OCI-LY7 (cell line): ENCODE data around the gene PDE11A. TPM values are rescaled to one million over a fixed set of nuclear protein-coding genes. Genes with fewer than 3 reads are reported as not detected.

ENCODE experiments used
- BruUV-seq: library from RNA; stranded (reverse); fragments of 400-500 nt; replicated peaks from 2 replicates; lab custom pipeline; 2021; lab: Mats Ljungman, UMichigan
- CTCF ChIA-PET: fragments of 300-600 bp; sonication (Branson Sonifier 250); formaldehyde crosslinking; loops from one replicate; lab custom pipeline; 2022; ENCODE audit warnings: antibody characterized with exemption; ENCODE audit not compliant: unreplicated experiment; lab: Charles Lee
- POLR2A ChIA-PET: fragments of 300-600 bp; sonication (Branson Sonifier 250); formaldehyde crosslinking; loops from one replicate; lab custom pipeline; 2022; ENCODE audit warnings: antibody characterized with exemption; lab: Charles Lee
- DNase-seq: peaks from one replicate; pipeline ENCODE4 v3.0.0-alpha.2; 2015; ENCODE audit warnings: low spot score
- H2AFZ ChIP-seq: fragments of 200-600 bp; sonication (generic), shearing (Covaris generic); 2 replicates; pipeline ENCODE4 v1.6.1; 2014; ENCODE audit warnings: mild to moderate bottlenecking, antibody characterized with exemption, low read length, moderate library complexity
- H3K27ac ChIP-seq: fragments of 200-600 bp; sonication (generic); 2 replicates; pipeline ENCODE4 v1.5.1; 2014; ENCODE audit warnings: mixed run types, low read depth, mild to moderate bottlenecking, moderate library complexity, low read length, inconsistent platforms; ENCODE audit not compliant: poor library complexity, severe bottlenecking
- H3K36me3 ChIP-seq: fragments of 200-600 bp; sonication (generic); 2 replicates; pipeline ENCODE4 v1.6.1; 2014; ENCODE audit warnings: mild to moderate bottlenecking, antibody characterized with exemption, low read length, moderate library complexity, mixed read lengths; ENCODE audit not compliant: insufficient read depth
- H3K4me1 ChIP-seq: fragments of 200-600 bp; sonication (generic); 2 replicates; pipeline ENCODE4 v1.5.1; 2014; ENCODE audit warnings: mild to moderate bottlenecking, low read length; ENCODE audit not compliant: insufficient read depth, poor library complexity, severe bottlenecking
- H3K4me2 ChIP-seq: fragments of 200-600 bp; sonication (generic); 2 replicates; pipeline ENCODE4 v1.6.1; 2014; ENCODE audit warnings: mild to moderate bottlenecking, low read length
- H3K4me3 ChIP-seq: fragments of 200-600 bp; sonication (generic); 2 replicates; pipeline ENCODE4 v1.5.1; 2014; ENCODE audit warnings: mild to moderate bottlenecking, low read depth, low read length; ENCODE audit not compliant: poor library complexity, severe bottlenecking
- H3K79me2 ChIP-seq: fragments of 200-600 bp; sonication (generic); 2 replicates; pipeline ENCODE4 v1.6.1; 2016; ENCODE audit warnings: low read depth, mild to moderate bottlenecking, low read length, moderate library complexity, mixed read lengths; ENCODE audit not compliant: insufficient read depth
- H3K9me2 ChIP-seq: fragments of 200-600 bp; sonication (generic); 2 replicates; pipeline ENCODE4 v1.6.1; 2016; ENCODE audit warnings: mild to moderate bottlenecking, low read length, mixed read lengths; ENCODE audit not compliant: insufficient read depth
- H3K9me3 ChIP-seq: fragments of 200-600 bp; sonication (generic); 2 replicates; pipeline ENCODE4 v1.6.1; 2014; ENCODE audit warnings: mild to moderate bottlenecking, mixed run types, low read length, mixed read lengths
- H4K20me1 ChIP-seq: fragments of 200-600 bp; sonication (generic); 2 replicates; pipeline ENCODE4 v1.6.1; 2014; ENCODE audit warnings: mild to moderate bottlenecking, antibody characterized with exemption, low read length, moderate library complexity, mixed read lengths; ENCODE audit not compliant: insufficient read depth
- CTCF ChIP-seq: fragments of 200-600 bp; sonication (generic); conservative IDR thresholded peaks from 2 replicates; pipeline ENCODE4 v1.5.1; 2014; ENCODE audit warnings: mild to moderate bottlenecking, antibody characterized with exemption, low read length, moderate library complexity, mixed read lengths
- EZH2phosphoT487 ChIP-seq: fragments of 200-600 bp; sonication (generic); IDR thresholded peaks from 2 replicates; pipeline ENCODE4 v1.6.1; 2018; ENCODE audit warnings: low read depth, borderline replicate concordance, mild to moderate bottlenecking, mixed run types, antibody characterized with exemption, low read length, moderate library complexity, mixed read lengths
- intact Hi-C: fragments of 100-400 bp; cut with micrococcal nuclease; formaldehyde crosslinking; loops from one replicate; pipeline ENCODE4 v1.10.0; 2022; ENCODE audit not compliant: unreplicated experiment
- total RNA-seq, 2 experiments: library from RNA; depleted of rRNA in 1 of 2; stranded (reverse); fragments of >200 nt in 1 of 2; shearing (Covaris generic) in 1 of 2; gene quantifications; 2 replicates each; pipeline ENCODE4 v1.2.3, GENCODE V29; 2014 to 2022

PDE11A gene
- total RNA-seq, 2 experiments from 2014 or later = 0.03 TPM; not detected in 1

GRCh38 chr2:177618255-177619253, 454.0 kb downstream of the PDE11A start:
- CTCF ChIA-PET = no interaction called here
- BruUV-seq = no TSS peak
- peak overlapping the region; percentile 97 for H3K4me2 ChIP-seq
- peak; percentile 89 for DNase-seq
- intact Hi-C loops = loop anchor here (5.0 kb wide), 2 partner anchors 66 to 406 kb away; partner anchors contain the start of gene HNRNPA3
- no peaks in the 10 kb centered on the region for H3K79me2 ChIP-seq
- peak overlapping the region; percentile 89 for H3K4me3 ChIP-seq
- H3K9me2 ChIP-seq = no peaks in the 10 kb centered on the region
- POLR2A ChIA-PET = interaction anchor here (1.0 kb wide), 1 partner anchor 15 kb away, joined by 3 read pairs; no protein-coding TSS in a partner anchor
- H4K20me1 ChIP-seq = no peaks in the 10 kb centered on the region
- H3K36me3 ChIP-seq = no peaks in the 10 kb centered on the region
- H3K9me3 ChIP-seq = no peaks in the 10 kb centered on the region
- TF ChIP-seq EZH2phosphoT487 = no peak
- TF ChIP-seq CTCF = no peak
- peaks cover 4% of the 10 kb centered on the region for H3K4me1 ChIP-seq
- H2AFZ ChIP-seq = peak overlapping the region; percentile 100
- peak overlapping the region; percentile 65 for H3K27ac ChIP-seq

- no TSS peak for BruUV-seq
- Histone ChIP-seq H3K4me3 (peak overlapping the region; percentile 89), H3K4me2 (peak overlapping the region; percentile 97), H3K9me3 (no peaks in the 10 kb centered on the region), H3K4me1 (peaks cover 4% of the 10 kb centered on the region), H3K79me2 (no peaks in the 10 kb centered on the region), H3K27ac (no peak overlapping the region), H3K36me3 (no peaks in the 10 kb centered on the region), H4K20me1 (no peaks in the 10 kb centered on the region), H3K9me2 (no peaks in the 10 kb centered on the region), H2AFZ (peak overlapping the region; percentile 100)
- POLR2A ChIA-PET = no interaction called here
- no peak for TF ChIP-seq EZH2phosphoT487
- DNase-seq = no peak
- intact Hi-C loops = loop anchor here (5.0 kb wide), 2 partner anchors 66 to 406 kb away; partner anchors contain the start of gene HNRNPA3
- CTCF ChIA-PET = no interaction called here
These were observed 454.7 kb downstream of the PDE11A start for GRCh38 chr2:177617849-177618248.

DNA sequence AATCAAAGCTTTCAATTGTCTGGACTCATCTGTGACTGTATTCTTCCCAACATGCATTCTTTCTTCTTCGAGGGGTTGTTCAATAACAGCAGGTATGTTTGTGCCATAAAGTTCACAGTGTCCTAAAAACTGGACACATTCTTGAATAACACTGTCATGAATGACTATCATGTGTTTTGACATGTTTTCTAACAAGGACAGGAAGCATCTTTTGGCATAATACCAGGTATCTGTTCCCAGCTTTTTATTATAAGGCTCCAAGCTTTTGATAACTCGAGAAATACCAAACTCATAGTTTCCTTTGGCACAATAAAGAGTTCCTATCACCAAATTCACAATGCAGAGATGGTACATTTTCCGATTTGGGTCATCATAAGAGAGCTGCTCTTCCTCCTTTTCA, 455.8 kb downstream of the PDE11A start:
- H3K36me3 ChIP-seq = no peaks in the 10 kb centered on the region
- DNase-seq = no peak
- CTCF ChIA-PET = no interaction called here
- BruUV-seq = no TSS peak
- no peak overlapping the region for H3K4me3 ChIP-seq
- H3K79me2 ChIP-seq = no peaks in the 10 kb centered on the region
- H3K27ac ChIP-seq = no peak overlapping the region
- no peaks in the 10 kb centered on the region for H3K9me3 ChIP-seq
- H3K9me2 ChIP-seq = no peaks in the 10 kb centered on the region
- H3K4me1 ChIP-seq = peaks cover 14% of the 10 kb centered on the region
- 0 out of 2 replicates have a peak overlapping the region, but pooled peaks have one; percentile 22 for H2AFZ ChIP-seq
- no peak overlapping the region for H3K4me2 ChIP-seq
- TF ChIP-seq CTCF (no peak), EZH2phosphoT487 (no peak)
- intact Hi-C loops = loop anchor here (5.0 kb wide), 2 partner anchors 64 to 404 kb away; partner anchors contain the start of gene HNRNPA3
- H4K20me1 ChIP-seq = no peaks in the 10 kb centered on the region
- POLR2A ChIA-PET = no interaction called here
